ENCODE measurements around the gene PLPP7.

GRCh38 chr9:131276094-131276888 lies 13.2 kb upstream of the PLPP7 start, which contains the start of gene FAM78A:
- TF ChIP-seq CTCF (conservative IDR thresholded peaks at IDR 0.05): no peak
- no peak for TF ChIP-seq ZFX (IDR thresholded peaks at IDR 0.05)

Data from C4-2B (cell line).